Pulmonary artery endothelial cell (primary cell): ENCODE measurements around the gene PRR33. TPM values are rescaled to one million over a fixed set of nuclear protein-coding genes. Genes with fewer than 3 reads are reported as not detected.

Experiments
- DNase-seq: peaks from one replicate; pipeline ENCODE4 v3.0.0-alpha.2; 2011; ENCODE audit warnings: low read depth, low spot score
- total RNA-seq: library from RNA; depleted of rRNA; stranded (reverse); fragments of >200 nt; gene quantifications from 2 replicates; pipeline ENCODE4 v1.2.3, GENCODE V29; 2014

The PRR33 gene
- total RNA-seq, 1 donor from 2014 or later: not detected

DNA sequence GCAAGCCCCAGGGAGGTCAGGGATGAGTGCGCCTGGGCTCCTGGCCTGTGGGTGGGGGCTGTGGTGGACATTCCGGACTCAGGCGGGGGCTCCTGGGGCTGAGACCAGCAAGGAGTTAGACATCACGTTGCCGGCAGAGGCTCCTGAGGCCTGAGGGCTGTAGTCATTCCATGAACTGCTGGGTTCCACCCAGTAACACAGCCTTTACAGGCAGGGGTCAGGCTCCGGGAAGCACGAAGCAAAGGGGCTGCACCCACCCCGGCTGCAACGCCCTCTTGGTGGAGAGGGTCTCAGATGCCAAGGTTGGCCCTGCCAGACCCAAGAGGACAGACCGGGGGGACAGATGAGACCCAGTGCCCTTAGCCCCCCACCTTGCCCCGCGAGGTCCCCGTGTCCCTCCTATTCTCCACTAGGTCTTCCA lies 36.8 kb upstream of the PRR33 start:
- no peak for DNase-seq

DNA sequence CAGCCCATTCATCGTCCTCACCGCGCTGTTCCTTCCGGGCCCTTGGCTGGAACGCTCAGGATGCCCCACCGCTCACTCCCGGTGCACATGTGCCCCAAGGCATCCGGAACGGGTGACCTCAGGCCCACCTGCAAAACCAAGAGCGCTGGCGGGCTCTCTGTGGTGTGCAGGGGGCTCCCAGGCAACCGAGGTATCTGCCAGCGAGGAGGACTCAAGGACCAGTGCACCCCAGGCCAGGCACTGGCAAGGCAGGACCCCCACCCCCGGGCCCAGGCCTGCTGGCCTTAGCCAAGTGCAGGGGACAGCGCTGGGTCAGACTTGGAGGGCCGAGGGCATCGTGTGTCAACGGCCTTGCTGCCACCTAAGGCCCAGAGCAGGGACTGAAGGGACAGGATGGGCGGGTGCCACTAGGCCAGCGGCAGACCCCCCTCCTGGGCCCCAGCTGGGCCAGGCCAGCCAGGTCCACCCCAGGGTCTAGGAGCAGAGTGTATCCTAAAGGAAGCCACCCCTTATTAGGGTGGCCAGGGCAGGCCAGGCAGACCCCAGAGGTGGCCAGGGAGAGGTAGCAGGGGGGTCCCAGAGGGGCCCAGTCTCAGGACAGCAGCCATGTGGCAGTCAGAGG lies 36.3 kb upstream of the PRR33 start:
- DNase-seq: no peak

DNA sequence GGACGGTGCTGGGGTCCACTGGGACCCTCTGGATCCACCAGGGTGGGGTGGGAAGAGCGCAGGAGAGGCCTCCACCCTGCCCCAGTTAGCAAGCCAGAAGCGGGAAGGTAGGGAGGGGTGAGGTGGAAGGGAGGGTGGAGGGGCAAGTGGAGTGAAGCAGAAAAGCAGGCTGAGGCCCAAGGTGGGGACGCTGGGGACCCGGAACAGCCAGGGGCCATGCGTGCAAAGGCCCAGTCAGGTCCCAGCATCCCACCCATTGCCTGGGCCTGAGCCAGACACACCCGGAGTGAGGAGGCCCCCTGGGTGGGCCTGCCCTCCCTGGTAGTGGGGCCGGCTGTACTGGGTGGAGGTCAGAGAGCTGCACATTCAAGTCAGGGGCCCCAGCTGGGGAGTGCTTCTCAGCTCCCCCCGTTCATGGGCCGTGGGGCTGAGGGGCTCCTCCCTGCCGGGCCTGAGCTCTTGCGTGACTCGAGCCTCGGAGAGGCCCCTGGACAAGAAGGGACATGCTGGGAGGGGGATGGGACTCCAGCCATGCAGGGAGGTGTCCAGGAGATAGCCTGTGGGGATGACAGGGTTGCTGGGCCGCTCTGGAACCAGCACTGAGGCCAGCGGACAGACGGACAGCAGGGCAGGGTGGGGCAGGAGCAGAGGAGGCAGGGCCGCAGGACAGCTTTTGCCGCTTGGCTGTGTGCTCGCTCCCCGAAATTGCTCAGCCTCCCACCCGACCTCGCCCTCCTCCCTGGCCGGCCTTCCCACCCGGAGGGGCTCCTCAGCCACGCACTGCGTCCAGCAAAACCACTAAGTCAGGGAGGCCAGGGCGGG lies 35.5 kb upstream of the PRR33 start:
- DNase-seq: no peak

DNA sequence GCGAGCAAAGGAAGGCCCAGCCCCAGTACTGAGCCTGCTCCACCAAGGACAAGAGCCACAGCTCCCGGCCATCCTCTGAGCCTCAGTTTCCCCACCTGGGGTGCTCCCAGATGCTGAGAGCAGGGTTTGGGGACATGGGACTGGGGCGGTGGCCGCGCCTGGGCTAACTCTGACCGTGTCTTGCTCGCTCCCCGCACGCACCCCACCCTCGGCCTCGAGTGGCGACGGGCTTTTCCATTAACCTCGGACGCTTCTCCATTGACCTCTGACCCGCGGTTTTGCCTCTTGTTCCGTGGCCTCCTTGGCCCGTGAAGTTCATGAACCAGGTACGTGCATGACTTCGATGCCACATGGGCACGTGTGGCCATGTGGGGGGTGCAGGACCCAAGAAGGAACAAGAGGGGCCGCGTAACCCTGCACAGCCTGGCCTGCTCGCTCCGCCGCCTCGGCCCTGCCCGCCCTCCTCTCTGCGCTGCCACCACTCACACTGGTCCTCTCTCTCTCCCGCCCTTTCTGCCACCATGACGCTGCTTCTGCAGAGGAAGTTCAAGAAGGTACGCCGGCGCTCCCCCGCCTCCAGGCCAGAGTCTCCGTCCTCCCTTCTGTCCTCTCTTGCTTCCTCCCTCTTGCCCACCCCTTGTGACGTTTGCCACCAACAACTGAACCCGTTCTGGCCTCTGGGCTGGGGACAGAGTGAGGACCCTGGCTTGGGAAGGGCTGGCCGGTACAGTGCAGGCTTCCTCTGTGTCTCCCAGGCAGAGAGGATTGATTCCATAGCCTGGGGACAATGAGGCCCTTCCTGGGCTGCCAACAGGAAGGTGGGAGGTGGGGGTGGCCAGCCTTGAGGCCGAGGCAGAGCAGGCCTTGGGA lies 34.7 kb upstream of the PRR33 start:
- no peak for DNase-seq

DNA sequence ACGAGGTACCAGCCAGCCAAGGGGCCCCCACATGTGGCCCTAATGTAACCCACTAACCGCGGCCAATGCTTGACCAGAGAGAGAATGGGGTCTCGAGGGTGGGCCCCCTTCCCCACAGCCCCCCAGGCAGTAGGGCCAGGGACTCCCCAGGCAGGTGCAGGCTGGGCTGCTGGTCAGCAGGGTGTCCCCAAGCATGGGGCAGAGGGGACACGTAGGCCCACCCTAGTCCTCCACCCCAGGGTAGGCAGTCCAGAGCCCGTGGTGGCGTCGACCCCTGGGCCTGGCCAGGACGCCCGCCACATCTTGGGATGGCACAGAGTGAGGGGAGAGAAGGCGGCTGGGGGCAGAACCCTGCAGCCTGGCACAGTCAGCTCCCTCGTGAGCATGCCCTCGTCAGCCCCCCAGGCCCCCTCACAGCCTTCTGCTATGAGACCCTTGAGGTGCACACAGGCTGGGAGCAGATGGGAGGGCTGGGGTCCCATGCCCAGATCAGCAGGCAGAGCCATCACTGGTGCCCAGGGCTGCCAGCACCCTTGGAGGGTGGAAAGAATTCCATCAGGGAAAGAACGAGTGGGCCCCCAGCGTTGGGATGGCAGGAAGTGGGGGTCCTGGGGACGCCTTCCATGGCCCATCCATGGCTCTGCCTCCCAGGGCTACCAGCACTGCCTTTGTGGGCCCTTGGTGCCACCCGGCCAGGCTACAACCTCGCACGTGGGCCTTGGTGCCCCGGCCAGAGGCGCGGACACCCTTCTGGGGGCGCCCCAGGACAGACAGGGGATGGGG lies 33.9 kb upstream of the PRR33 start:
- no peak for DNase-seq

DNA sequence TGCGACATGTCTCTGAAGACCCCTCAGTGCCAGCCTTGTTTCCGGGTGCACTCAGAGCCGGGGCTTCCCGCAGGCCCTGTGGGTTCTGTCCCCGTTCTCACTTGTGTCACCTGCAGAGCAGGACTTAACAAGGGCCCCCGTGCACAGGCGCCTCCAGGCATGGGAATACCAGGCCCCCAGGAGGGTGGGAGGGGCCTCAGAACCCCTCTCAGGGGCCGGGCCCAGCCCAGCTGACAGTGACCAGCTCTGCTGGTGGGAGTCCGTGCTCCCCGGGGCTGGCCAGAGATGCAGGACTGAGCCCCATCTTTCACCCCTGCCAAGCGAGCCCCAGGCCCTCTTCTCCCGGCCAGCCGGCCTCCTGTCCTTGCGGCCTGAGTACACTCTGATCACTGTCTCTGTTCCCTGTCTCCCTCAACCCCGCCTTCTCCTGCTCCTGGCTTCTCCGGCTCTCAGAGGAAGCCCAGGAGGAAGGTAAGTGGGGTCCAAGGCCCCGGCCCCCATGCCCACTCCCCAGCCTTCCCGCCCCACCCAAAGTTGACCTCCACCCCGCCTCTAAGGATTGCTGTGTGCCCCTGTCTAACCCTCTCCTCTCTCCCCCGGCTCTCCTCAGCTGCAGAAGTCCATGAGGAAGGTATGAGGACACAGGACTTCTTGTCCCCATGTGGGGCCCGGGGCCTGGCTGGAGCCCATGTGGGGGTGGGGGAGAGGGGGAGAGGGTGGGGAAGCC lies 33.1 kb upstream of the PRR33 start:
- DNase-seq: no peak

DNA sequence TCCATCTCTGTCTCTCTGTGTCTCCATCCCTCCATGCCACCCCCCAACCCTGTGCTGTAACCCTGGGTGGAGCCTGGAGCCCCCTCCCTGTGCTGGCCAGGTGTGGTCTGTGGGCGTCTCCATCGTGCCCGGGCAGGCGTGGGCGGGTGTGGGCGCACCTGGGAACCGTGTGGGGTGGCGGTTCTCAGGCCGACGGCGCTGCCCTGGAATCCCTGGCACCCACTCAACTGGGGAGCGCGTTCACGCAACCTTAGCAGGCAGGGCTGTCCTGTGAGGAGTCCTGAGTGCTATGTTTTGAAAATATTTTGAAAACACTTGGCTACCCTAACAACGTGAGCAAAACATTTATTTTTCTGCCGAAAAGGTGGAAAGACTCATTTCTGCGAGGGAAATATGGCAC lies 32.5 kb upstream of the PRR33 start:
- DNase-seq: no peak

DNA sequence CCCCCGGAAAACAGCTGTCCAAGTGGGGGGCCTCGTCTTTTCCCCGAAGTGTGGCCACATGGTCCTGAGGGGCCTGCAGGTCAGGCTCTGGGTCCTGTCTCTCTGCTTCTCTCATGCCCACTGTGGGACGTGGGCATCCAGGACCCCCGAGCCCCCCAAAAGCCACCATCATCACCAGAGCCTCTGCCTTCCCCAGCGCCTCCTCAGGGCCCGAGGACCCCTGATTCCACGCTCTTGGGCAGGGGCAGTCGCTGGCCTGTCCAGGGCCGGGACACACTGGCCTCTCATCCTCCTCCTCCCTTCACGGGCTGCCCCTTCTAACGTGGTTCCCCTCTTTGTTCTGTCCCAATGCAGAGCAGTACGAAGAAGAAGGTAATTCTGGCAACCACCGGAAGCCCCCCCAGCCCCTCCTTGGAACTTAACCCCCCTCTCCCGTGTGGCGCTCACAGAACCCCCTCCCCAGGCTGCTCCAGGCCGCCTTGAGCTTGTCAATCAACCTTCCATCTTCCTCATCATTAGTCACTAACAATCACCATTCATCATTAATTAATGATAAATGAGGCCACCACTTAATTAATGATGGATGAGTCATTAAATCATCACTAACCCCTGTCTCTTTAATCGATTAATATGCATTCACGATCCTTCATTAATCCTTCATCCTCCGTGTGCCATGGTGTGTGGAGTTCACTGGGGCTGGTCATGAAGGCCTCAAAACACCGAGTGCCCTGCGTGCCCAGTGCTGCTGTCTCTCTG lies 31.7 kb upstream of the PRR33 start:
- no peak for DNase-seq

DNA sequence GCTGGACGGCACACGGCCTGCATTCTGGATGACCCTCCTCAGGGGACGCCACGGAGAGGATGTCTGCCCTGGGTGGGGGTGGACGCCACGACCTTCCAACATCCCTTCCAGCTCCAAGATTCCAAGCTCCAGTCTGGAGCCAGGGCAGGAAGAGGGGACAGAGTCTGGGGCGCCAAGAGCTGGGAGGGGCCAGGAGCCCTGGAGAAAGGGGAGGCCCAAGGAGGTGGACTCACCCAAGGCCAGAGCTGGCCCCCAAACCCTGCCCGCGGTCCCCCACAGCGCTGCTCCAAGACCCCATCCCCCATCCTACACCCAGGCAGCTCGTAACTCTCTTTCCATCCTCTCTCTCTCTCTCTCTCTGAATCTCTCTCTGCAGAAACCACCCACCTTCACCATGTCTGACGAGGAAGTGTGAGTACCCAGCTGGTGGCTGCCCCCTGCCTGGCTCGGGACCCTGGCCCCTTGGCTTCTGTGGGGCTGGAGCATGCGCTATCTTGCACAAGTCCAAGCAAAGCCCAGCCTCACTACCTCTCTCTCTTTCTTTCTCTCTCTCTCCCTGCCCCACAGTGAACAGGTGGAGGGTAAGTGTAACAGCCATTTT lies 30.9 kb upstream of the PRR33 start:
- no peak for DNase-seq

DNA sequence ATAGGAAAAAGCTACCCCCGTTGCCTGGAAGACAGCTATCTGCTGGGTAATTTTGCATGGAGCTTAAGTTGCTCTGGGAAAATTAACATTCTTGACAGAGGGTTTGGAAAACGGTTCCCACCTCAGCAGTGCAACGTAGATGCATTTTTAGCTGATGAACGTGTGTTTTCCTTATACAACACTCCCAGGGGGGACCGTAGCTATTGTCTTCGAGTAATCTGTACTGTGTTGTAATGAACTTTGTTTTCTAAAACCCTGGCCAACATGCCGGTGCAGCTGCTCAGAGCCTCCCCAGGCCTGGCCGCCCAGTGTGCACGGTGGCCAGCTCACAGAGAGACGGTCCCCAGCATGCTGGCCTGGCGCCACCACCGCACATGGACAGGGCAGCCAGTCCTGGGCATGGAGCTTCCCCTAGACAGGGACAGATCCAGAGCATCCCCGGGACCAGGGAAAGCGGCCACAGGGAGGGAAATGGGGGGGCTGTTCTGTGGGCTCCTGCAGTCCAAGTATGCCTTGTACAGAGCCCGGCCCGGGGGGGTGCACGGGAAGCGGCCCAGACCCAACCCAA lies 30.0 kb upstream of the PRR33 start:
- no peak for DNase-seq

DNA sequence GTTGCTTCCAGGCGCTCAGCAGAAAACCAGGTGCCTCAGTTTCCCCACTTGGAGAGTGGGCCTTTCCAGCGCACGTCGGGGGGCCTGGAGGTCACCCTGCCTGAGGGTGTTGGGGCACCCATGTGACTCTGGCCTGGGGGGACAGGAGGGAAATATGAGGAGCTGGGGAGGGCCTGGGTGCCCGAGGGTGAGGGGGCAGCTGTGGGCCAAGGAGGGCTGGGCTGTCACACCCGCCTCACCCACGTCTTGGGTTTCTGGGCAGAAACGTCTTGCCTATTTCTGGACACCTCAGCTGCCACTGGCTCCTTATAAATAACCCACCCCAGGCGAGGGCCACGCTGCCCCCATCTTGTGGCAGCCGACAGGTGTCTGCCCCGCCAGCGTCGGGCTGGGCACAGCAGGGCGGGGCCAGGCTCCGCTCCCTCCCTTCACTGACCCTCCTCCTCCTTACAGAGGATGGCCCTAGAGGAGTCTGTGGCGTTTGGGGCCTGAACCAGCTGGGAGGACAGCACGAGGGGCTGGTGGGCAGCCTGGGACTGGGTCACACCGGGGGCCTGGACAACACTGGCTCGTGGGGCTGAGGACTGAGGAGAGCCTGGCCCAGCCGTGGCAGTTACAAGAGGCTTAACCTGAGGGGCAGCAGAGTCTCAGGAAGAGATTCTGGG lies 29.3 kb upstream of the PRR33 start:
- DNase-seq: no peak

DNA sequence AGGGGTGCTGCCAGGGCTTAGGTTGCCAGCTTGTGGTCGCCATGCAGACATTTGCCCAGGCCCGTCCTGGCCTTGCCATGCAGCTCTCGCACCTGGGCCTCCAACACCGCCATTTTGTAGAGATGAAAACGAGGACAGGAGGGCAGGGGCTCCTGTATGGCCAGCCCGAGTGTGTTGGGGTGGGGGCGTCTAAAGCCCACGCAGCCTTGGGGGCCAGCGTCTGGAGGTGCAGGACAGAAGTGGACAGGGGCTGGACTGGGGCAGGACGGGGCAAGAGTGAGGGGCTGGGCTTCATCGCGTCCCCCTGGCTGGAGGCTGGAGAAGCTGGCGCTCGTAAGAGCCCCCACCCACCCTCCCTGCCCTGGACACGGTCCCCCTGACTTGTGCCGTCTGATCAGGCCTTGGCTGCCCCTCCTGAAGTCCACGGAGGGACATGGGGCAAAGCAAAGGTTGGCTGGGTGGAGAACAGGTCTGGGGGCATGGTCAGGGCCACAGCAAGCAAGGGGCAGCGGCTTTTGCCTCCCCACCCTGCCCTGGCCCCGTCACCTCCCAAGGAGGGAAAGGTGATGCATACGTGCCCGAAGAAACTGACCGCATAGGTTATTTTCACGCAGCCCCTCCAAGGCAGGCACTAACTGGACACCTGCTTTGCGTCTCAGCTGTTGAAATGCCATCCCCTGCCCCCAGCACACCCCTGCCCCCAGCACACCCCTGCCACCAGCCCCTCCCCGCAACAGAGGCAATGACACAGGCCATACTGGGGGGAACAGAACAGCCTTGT lies 28.6 kb upstream of the PRR33 start:
- DNase-seq: no peak

DNA sequence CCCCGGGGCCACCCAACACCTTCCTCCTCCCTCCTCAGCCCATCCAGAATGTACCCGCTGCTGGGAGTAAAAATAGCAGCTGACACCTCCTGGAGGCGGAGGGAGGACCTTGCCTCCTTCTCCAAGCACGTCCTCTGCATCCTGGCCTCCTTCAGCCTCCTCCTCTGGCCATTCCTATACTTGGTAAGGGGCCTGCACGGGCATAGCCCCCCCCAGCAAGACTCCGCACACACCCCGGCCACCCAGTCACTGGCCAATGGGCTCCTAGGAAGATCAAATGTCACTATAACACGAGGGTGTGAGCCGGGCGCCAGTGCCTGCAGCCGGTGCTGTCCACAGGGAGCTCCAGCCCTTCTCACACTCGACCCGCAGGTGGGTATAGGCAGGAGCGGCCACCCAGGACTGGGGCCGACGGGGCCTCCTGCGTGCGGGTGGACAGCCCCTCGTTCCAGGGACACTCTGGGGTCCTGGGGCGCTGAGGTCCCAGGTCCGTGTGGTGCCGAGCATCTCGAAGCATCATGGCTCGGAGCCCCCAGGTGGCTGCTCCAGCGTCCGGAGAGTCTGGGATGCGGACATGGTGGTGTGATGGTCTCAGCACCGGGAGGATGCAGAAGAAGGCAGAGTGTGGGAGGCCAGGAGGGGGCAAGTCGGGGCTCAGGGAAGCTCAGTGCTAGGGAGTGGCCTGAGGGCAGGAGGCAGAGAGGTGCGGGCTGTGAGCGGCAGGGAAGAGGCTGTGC lies 27.9 kb upstream of the PRR33 start, which contains the start of gene TNNT3:
Gene TNNT3 (plus strand): TSS at position 313 of the 737 bp plus-strand sequence. CDS start 3,172 bp downstream, outside the sequence.
- DNase-seq: no peak

DNA sequence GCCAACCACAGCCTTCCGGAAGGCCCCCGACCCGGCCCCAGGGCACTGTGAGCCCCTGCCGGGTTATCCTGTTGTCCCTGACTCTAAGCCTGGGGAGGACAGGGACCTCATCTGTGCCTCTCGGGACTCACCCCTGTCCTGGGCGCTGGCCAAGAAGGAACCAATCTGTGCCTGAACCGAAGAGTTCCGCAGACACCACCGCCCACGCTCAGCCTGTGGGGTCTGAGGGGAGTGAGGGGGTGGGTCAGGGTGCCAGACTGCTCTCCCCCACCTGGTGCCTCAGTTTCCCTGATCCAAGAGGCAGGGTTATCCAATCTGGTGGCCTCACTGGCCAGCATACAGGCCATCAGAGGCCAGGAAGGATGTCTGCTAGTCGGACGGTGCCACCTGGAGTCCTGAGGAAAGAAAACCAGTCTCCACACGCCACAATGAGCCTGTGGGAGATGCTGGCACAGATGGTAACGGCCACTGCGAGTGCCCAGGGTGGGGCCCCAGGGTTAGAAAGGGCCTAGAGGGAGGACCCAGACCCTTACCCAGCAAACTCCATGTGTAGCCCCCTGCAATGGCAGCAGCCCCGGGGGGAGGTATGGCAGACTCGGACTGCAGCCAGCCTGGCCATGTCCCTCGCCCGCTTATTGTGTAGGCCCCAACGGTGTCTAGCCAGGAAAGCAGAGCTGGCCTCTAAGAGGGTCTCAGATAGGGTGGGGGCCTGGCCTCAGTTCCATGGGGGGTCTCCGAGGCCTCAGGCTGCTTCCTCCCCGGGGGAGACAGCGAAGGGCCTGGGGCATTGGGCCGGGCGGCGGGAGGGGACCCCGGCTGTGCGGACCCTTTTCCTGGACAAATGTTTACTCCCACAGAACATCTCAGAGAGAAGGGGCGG lies 27.0 kb upstream of the PRR33 start:
- DNase-seq: no peak

DNA sequence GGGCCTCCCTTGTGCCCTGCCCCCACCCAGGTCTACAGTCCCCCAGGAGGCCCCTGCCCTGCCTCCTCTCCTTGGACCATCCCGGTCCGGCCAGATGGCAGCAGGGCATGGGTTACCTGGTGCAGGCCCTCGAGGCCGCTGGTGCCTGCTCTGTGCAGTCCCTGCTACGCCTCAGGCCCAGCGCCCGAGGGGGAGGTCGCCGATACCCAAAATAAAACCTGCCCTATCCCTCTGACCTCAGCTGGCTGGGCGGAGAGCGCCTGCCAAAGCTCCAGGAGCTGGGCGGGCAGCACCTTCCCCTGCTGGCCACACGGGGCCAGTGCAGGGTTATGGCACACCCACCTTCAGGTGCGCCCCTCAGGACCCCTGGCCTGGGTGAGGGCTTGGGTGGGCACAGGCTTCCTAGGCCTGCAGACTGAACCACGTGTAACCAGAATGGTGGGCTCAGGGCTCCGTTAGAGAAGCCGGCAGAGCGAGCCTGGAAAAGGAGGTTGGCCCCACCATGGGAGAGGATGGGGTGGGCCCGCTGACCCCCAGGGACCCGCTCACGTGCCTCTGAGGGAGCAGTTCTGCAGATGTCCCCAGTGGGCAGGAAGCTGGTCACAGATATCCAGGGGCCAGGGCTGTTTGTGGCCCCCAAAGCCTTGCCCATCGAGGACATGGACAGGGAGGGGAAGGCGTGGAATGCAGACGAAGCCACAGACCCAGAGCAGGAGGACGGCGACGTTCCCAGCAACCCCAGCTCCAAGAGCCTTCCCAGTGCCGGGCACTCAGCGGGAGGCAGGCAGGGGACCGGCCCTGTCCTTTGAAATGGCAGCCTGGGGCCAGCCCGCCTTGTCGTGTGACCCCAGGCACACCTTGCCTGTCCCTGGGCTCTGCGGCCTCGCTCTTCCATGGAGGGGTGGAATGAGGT lies 26.1 kb upstream of the PRR33 start:
- DNase-seq: no peak
